Ishikawa (cell line): ENCODE results near the gene SMARCA4.

Experiments
- CEBPB ChIP-seq: IDR thresholded peaks from 2 replicates; pipeline ENCODE4 v1.6.1; 2012
- CREB1 ChIP-seq: IDR thresholded peaks from 2 replicates; pipeline ENCODE4 v1.6.1; 2012; ENCODE audit warnings: low read depth
- EGR1 ChIP-seq: IDR thresholded peaks from 2 replicates; pipeline ENCODE4 v1.6.1; 2012
- EP300 ChIP-seq: IDR thresholded peaks from 2 replicates; pipeline ENCODE4 v1.6.1; 2012; ENCODE audit warnings: borderline replicate concordance
- FOXM1 ChIP-seq: IDR thresholded peaks from 2 replicates; pipeline ENCODE4 v1.6.1; 2012; ENCODE audit warnings: low read depth, borderline replicate concordance
- MAX ChIP-seq: IDR thresholded peaks from 2 replicates; pipeline ENCODE4 v1.6.1; 2012
- NFIC ChIP-seq: IDR thresholded peaks from 2 replicates; pipeline ENCODE4 v1.6.1; 2012
- RAD21 ChIP-seq: IDR thresholded peaks from 2 replicates; pipeline ENCODE4 v1.6.1; 2012; ENCODE audit warnings: low read depth
- TAF1 ChIP-seq: IDR thresholded peaks from 2 replicates; pipeline ENCODE4 v1.6.1; 2012; ENCODE audit warnings: low read depth, mild to moderate bottlenecking
- TCF12 ChIP-seq: IDR thresholded peaks from 2 replicates; pipeline ENCODE4 v1.6.1; 2012; ENCODE audit warnings: low read depth
- TEAD4 ChIP-seq: IDR thresholded peaks from 2 replicates; pipeline ENCODE4 v1.6.1; 2012
- YY1 ChIP-seq: IDR thresholded peaks from 2 replicates; pipeline ENCODE4 v1.6.1; 2012; ENCODE audit warnings: low read depth
- ZBTB7A ChIP-seq: IDR thresholded peaks from 2 replicates; pipeline ENCODE4 v1.6.1; 2012; ENCODE audit warnings: low read depth
- TF ChIP-seq, protein P1 (sequence below): IDR thresholded peaks from 2 replicates; pipeline ENCODE4 v1.6.1; 2012
- TF ChIP-seq, protein P2 (sequence below): IDR thresholded peaks from 2 replicates; pipeline ENCODE4 v1.6.1; 2012; ENCODE audit warnings: low read depth, mild to moderate bottlenecking

SMARCA4 gene

GRCh38 chr19:11087870-11088505 lies 127.2 kb downstream of the SMARCA4 start:
- TF ChIP-seq NFIC, result no peak

- TF ChIP-seq CEBPB, result no peak
- TF ChIP-seq MAX, result no peak
- TF ChIP-seq EGR1, result no peak
- TF ChIP-seq, protein P1, sequence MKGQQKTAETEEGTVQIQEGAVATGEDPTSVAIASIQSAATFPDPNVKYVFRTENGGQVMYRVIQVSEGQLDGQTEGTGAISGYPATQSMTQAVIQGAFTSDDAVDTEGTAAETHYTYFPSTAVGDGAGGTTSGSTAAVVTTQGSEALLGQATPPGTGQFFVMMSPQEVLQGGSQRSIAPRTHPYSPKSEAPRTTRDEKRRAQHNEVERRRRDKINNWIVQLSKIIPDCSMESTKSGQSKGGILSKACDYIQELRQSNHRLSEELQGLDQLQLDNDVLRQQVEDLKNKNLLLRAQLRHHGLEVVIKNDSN, result no peak
- no peak for TF ChIP-seq TAF1
- no peak for TF ChIP-seq ZBTB7A
- TF ChIP-seq, protein P2, sequence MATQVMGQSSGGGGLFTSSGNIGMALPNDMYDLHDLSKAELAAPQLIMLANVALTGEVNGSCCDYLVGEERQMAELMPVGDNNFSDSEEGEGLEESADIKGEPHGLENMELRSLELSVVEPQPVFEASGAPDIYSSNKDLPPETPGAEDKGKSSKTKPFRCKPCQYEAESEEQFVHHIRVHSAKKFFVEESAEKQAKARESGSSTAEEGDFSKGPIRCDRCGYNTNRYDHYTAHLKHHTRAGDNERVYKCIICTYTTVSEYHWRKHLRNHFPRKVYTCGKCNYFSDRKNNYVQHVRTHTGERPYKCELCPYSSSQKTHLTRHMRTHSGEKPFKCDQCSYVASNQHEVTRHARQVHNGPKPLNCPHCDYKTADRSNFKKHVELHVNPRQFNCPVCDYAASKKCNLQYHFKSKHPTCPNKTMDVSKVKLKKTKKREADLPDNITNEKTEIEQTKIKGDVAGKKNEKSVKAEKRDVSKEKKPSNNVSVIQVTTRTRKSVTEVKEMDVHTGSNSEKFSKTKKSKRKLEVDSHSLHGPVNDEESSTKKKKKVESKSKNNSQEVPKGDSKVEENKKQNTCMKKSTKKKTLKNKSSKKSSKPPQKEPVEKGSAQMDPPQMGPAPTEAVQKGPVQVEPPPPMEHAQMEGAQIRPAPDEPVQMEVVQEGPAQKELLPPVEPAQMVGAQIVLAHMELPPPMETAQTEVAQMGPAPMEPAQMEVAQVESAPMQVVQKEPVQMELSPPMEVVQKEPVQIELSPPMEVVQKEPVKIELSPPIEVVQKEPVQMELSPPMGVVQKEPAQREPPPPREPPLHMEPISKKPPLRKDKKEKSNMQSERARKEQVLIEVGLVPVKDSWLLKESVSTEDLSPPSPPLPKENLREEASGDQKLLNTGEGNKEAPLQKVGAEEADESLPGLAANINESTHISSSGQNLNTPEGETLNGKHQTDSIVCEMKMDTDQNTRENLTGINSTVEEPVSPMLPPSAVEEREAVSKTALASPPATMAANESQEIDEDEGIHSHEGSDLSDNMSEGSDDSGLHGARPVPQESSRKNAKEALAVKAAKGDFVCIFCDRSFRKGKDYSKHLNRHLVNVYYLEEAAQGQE, result no peak
- TF ChIP-seq YY1, result no peak
- no peak for TF ChIP-seq RAD21
- TF ChIP-seq TEAD4, result no peak
- no peak for TF ChIP-seq NFIC
- TF ChIP-seq CREB1, result no peak
- no peak for TF ChIP-seq TCF12
- no peak for TF ChIP-seq EP300
- no peak for TF ChIP-seq FOXM1
Measured at GRCh38 chr19:11088506-11089253, 127.8 kb downstream of the SMARCA4 start.

DNA sequence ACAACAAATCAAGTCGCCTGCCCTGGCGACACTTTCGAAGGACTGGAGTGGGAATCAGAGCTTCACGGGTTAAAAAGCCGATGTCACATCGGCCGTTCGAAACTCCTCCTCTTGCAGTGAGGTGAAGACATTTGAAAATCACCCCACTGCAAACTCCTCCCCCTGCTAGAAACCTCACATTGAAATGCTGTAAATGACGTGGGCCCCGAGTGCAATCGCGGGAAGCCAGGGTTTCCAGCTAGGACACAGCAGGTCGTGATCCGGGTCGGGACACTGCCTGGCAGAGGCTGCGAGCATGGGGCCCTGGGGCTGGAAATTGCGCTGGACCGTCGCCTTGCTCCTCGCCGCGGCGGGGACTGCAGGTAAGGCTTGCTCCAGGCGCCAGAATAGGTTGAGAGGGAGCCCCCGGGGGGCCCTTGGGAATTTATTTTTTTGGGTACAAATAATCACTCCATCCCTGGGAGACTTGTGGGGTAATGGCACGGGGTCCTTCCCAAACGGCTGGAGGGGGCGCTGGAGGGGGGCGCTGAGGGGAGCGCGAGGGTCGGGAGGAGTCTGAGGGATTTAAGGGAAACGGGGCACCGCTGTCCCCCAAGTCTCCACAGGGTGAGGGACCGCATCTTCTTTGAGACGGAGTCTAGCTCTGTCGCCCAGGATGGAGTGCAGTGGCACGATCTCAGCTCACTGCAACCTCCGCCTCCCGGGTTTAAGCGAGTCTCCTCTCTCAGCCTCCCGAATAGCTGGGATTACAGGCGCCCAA lies 128.6 kb downstream of the SMARCA4 start, which contains the start of gene LDLR:
Gene LDLR (plus strand): TSS at position 210 of the 760 bp plus-strand sequence. CDS start 86 bp downstream, at position 296.
- peak; percentile 80 for TF ChIP-seq TCF12
- TF ChIP-seq, protein P2, result no peak
- TF ChIP-seq TAF1, result peak; percentile 83
- TF ChIP-seq NFIC, result peak; percentile 71
- 0 out of 2 replicates have a peak, but pooled peaks have one; percentile 36 for TF ChIP-seq ZBTB7A
- peak; percentile 65 for TF ChIP-seq CEBPB
- TF ChIP-seq EP300, result peak; percentile 60; the same call in 1 of the 2 replicates
- no peak for TF ChIP-seq EGR1
- TF ChIP-seq MAX, result peak; percentile 85
- peak; percentile 21; the same call in 1 of the 2 replicates for TF ChIP-seq TEAD4
- TF ChIP-seq RAD21, result no peak
- TF ChIP-seq FOXM1, result peak; percentile 68; the same call in 1 of the 2 replicates
- peak; percentile 45; the same call in 1 of the 2 replicates for TF ChIP-seq YY1
- TF ChIP-seq CREB1, result peak; percentile 85
- TF ChIP-seq, protein P1, result peak; percentile 30; the same call in 1 of the 2 replicates

- TF ChIP-seq TAF1 (peak; percentile 71), MAX (peak; percentile 71; the same call in 1 of the 2 replicates), TEAD4 (peak; percentile 15; the same call in 1 of the 2 replicates), EP300 (no peak), ZBTB7A (peak; percentile 96; the same call in 1 of the 2 replicates), EGR1 (0 out of 2 replicates have a peak, but pooled peaks have one; percentile 26)
- TF ChIP-seq, protein P2, result no peak
Measured at GRCh38 chr19:11090264-11090996, 129.6 kb downstream of the SMARCA4 start.
